OCI-LY1 (cell line): Measurements from ENCODE around the gene CCNY.

ENCODE experiments used
- H2AFZ ChIP-seq: fragments of 200-600 bp; sonication (generic), shearing (Covaris generic); 2 replicates; pipeline ENCODE4 v1.6.0; 2014; ENCODE audit warnings: antibody characterized with exemption, mild to moderate bottlenecking, low read length
- H3F3A ChIP-seq: fragments of 200-600 bp; sonication (generic), shearing (Covaris generic); 2 replicates; pipeline ENCODE4 v1.6.0; 2014; ENCODE audit warnings: mild to moderate bottlenecking, antibody characterized with exemption, low read length, moderate library complexity; ENCODE audit not compliant: insufficient read depth
- H3K27ac ChIP-seq: fragments of 200-600 bp; sonication (generic); 2 replicates; pipeline ENCODE4 v1.5.1; 2014; ENCODE audit warnings: low read length, mixed run types, mild to moderate bottlenecking, low read depth; ENCODE audit not compliant: poor library complexity, severe bottlenecking
- H3K27me3 ChIP-seq: fragments of 200-600 bp; sonication (generic); 2 replicates; pipeline ENCODE4 v1.6.0; 2014; ENCODE audit warnings: antibody characterized with exemption, mild to moderate bottlenecking, low read length, moderate library complexity; ENCODE audit not compliant: insufficient read depth
- H3K36me3 ChIP-seq: fragments of 200-600 bp; sonication (generic); 2 replicates; pipeline ENCODE4 v1.6.1; 2014; ENCODE audit warnings: mild to moderate bottlenecking, antibody characterized with exemption, low read length, moderate library complexity, mixed read lengths; ENCODE audit not compliant: insufficient read depth
- H3K4me1 ChIP-seq: fragments of 200-600 bp; sonication (generic); 2 replicates; pipeline ENCODE4 v1.5.1; 2014; ENCODE audit warnings: mild to moderate bottlenecking, low read length, moderate library complexity; ENCODE audit not compliant: insufficient read depth, severe bottlenecking
- H3K4me2 ChIP-seq: fragments of 200-600 bp; sonication (generic), shearing (Covaris generic); 2 replicates; pipeline ENCODE4 v1.6.1; 2014; ENCODE audit warnings: low read length
- H3K4me3 ChIP-seq: fragments of 200-600 bp; sonication (generic); 2 replicates; pipeline ENCODE4 v1.5.1; 2014; ENCODE audit warnings: low read length, low read depth, mild to moderate bottlenecking, mixed read lengths; ENCODE audit not compliant: poor library complexity, severe bottlenecking
- H3K79me2 ChIP-seq: fragments of 200-600 bp; shearing (Covaris generic); 2 replicates; pipeline ENCODE4 v1.6.1; 2016; ENCODE audit warnings: mixed run types, low read length, mixed read lengths; ENCODE audit not compliant: insufficient read depth
- H3K9ac ChIP-seq: fragments of 200-600 bp; sonication (generic), shearing (Covaris generic); 2 replicates; pipeline ENCODE4 v1.6.1; 2014; ENCODE audit warnings: mild to moderate bottlenecking, low read length, mixed read lengths
- H3K9me2 ChIP-seq: fragments of 200-600 bp; sonication (generic), shearing (Covaris generic); 2 replicates; pipeline ENCODE4 v1.6.1; 2014; ENCODE audit warnings: low read depth, mild to moderate bottlenecking, low read length, mixed read lengths
- H3K9me3 ChIP-seq: fragments of 200-600 bp; shearing (Covaris generic); 2 replicates; pipeline ENCODE4 v1.6.1; 2014; ENCODE audit warnings: low read length, mixed read lengths
- H4K20me1 ChIP-seq: fragments of 200-600 bp; sonication (generic), shearing (Covaris generic); 2 replicates; pipeline ENCODE4 v1.6.0; 2016; ENCODE audit warnings: mild to moderate bottlenecking, low read length; ENCODE audit not compliant: insufficient read depth
- EZH2 ChIP-seq: fragments of 200-600 bp; sonication (generic), shearing (Covaris generic); IDR thresholded peaks from 2 replicates; pipeline ENCODE4 v1.8.0; 2017; ENCODE audit warnings: borderline replicate concordance, mixed run types, mild to moderate bottlenecking, antibody characterized with exemption, low read length, moderate library complexity, mixed read lengths
- TF ChIP-seq, protein P1 (sequence below): fragments of 200-600 bp; sonication (generic), shearing (Covaris generic); IDR thresholded peaks from 2 replicates; pipeline ENCODE4 v1.5.1; 2017; ENCODE audit warnings: mild to moderate bottlenecking, antibody characterized with exemption, low read length, moderate library complexity, mixed read lengths

Gene CCNY

DNA sequence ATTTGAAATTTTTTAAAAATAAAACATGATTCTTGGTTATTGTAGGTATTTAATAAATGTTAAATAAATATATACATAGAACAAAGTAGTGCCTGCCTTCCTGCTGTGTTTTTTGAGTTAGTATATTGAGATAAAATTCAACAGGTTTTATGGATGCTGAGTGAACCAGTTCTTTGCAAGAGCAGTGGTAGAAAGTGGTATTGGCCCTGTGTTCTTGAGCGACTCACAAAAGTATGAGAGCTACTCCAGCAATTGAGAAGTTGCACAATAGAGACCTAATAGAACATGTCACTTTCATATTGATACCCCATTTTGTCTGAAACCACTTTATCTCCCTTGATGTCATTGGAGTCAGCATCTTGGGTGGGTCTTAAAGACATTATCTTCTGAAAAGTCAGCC, 236.3 kb downstream of the CCNY start:
- Histone ChIP-seq H3K9me3 (no peaks in the 10 kb centered on the region), H3K27me3 (no peaks in the 10 kb centered on the region), H3K4me3 (no peak overlapping the region), H3K9ac (no peak overlapping the region), H4K20me1 (no peaks in the 10 kb centered on the region), H3K27ac (no peak overlapping the region), H2AFZ (no peak overlapping the region), H3K36me3 (no peaks in the 10 kb centered on the region), H3K4me1 (no peaks in the 10 kb centered on the region), H3K79me2 (no peaks in the 10 kb centered on the region), H3K9me2 (no peaks in the 10 kb centered on the region), H3K4me2 (no peak overlapping the region), H3F3A (no peaks in the 10 kb centered on the region)
- TF ChIP-seq, protein P1, sequence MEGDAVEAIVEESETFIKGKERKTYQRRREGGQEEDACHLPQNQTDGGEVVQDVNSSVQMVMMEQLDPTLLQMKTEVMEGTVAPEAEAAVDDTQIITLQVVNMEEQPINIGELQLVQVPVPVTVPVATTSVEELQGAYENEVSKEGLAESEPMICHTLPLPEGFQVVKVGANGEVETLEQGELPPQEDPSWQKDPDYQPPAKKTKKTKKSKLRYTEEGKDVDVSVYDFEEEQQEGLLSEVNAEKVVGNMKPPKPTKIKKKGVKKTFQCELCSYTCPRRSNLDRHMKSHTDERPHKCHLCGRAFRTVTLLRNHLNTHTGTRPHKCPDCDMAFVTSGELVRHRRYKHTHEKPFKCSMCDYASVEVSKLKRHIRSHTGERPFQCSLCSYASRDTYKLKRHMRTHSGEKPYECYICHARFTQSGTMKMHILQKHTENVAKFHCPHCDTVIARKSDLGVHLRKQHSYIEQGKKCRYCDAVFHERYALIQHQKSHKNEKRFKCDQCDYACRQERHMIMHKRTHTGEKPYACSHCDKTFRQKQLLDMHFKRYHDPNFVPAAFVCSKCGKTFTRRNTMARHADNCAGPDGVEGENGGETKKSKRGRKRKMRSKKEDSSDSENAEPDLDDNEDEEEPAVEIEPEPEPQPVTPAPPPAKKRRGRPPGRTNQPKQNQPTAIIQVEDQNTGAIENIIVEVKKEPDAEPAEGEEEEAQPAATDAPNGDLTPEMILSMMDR = no peak
- no peak for TF ChIP-seq EZH2

DNA sequence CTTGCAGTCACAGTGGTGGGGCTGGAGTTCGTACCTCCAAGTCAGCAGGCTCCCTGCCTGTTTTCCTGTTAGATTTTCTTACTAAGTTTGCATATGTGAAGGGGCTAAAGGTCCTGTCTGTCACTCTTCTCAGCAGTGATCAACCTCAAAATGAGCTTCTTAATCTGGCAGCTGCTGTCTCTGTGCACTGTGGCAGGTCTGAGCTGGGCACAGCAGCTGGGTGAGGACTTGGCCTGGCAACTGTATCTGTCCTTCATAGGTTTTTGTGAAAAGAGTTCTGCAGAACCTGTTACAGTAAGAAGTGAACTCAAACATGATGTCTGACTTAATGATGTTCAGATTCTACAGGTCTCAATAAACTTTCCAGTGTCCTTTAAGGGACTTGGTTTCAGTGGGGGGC, 237.5 kb downstream of the CCNY start:
- Histone ChIP-seq H3K9me2 (no peaks in the 10 kb centered on the region), H3K4me2 (no peak overlapping the region), H3K4me3 (no peak overlapping the region), H3K79me2 (no peaks in the 10 kb centered on the region), H3F3A (no peaks in the 10 kb centered on the region), H3K27ac (no peak overlapping the region), H3K9me3 (no peaks in the 10 kb centered on the region), H3K27me3 (no peaks in the 10 kb centered on the region), H2AFZ (no peak overlapping the region), H3K36me3 (no peaks in the 10 kb centered on the region), H3K9ac (no peak overlapping the region), H4K20me1 (no peaks in the 10 kb centered on the region), H3K4me1 (no peaks in the 10 kb centered on the region)
- TF ChIP-seq EZH2 = no peak
- TF ChIP-seq, protein P1 = no peak

DNA sequence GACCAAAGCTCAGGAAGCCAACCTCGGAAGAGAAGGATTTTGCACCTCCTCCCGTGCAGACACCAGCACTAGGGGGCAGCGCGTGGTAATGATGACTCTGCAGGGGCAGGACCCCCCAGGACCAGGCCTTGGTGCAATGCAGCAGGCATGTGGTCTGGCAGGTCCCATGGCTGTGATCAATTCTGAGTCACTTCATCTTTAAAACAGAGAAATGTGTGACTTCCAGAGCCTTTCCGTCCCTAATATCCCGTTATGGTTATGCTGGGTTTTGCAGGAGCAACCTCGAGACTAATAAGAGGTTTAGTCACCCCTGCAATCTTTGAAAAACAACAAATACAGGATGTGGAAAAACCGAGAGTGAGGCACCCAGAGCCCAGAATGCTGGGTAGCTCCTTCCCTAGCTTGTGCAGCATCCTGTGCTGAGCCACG, 238.6 kb downstream of the CCNY start:
- Histone ChIP-seq H3K9me2 (no peaks in the 10 kb centered on the region), H3K79me2 (no peaks in the 10 kb centered on the region), H3K27me3 (no peaks in the 10 kb centered on the region), H3K4me3 (no peak overlapping the region), H2AFZ (no peak overlapping the region), H3K4me2 (no peak overlapping the region), H3K9me3 (no peaks in the 10 kb centered on the region), H3K9ac (no peak overlapping the region), H4K20me1 (no peaks in the 10 kb centered on the region), H3K27ac (no peak overlapping the region), H3F3A (no peaks in the 10 kb centered on the region), H3K36me3 (no peaks in the 10 kb centered on the region), H3K4me1 (no peaks in the 10 kb centered on the region)
- TF ChIP-seq, protein P1 = peak; percentile 16; the same call in 1 of the 2 replicates
- TF ChIP-seq EZH2 = no peak
